Keratinocyte (primary cell): ENCODE data around the gene NECTIN3. TPM values are rescaled to one million over a fixed set of nuclear protein-coding genes. Genes with fewer than 3 reads are reported as not detected.

Experiments
- DNase-seq: peaks from one replicate; pipeline ENCODE4 v3.0.0-alpha.2; 2011; ENCODE audit warnings: low read depth, missing footprints, low spot score
- FAIRE-seq: peaks from 2 replicates; lab custom pipeline; 2011; peaks lifted over from hg19 to GRCh38; lab: Jason Lieb, UNC
- H2AFZ ChIP-seq: 2 replicates; pipeline ENCODE4 v1.6.0; 2012; ENCODE audit warnings: low read length, control low read depth, inconsistent platforms; ENCODE audit not compliant: control insufficient read depth
- H3K27ac ChIP-seq: 2 replicates; pipeline ENCODE4 v1.5.1; 2011; ENCODE audit warnings: low read length; ENCODE audit not compliant: control insufficient read depth, insufficient read depth
- H3K27me3 ChIP-seq: 3 replicates; pipeline ENCODE4 v1.6.0; 2011; ENCODE audit warnings: low read length; ENCODE audit not compliant: control insufficient read depth, insufficient read depth; ENCODE audit errors: extremely low read depth
- H3K36me3 ChIP-seq, 2 experiments: 2 replicates in 1 of 2; 3 replicates in 1 of 2; pipeline ENCODE4 v1.5.1; 2011; ENCODE audit warnings: low read length in 2 of 2, mild to moderate bottlenecking in 1 of 2; ENCODE audit not compliant: control insufficient read depth in 2 of 2, insufficient read depth in 2 of 2; ENCODE audit errors: extremely low read depth in 1 of 2
- H3K4me1 ChIP-seq: 3 replicates; pipeline ENCODE4 v1.5.1; 2011; ENCODE audit warnings: low read length; ENCODE audit not compliant: control insufficient read depth, insufficient read depth; ENCODE audit errors: extremely low read depth
- H3K4me2 ChIP-seq: 3 replicates; pipeline ENCODE4 v1.6.0; 2011; ENCODE audit warnings: low read depth, low read length; ENCODE audit not compliant: control insufficient read depth, insufficient read depth; ENCODE audit errors: extremely low read depth
- H3K4me3 ChIP-seq, 3 experiments: fragments of 200-600 bp in 1 of 3; sonication (generic) in 1 of 3; 2 replicates in 2 of 3; 3 replicates in 1 of 3; pipeline ENCODE4 v1.5.1; 2011 to 2016; ENCODE audit warnings: low read length in 3 of 3, mild to moderate bottlenecking in 3 of 3, control low read depth in 2 of 3, inconsistent platforms in 1 of 3, low read depth in 1 of 3, mixed read lengths in 1 of 3, mixed run types in 1 of 3, moderate library complexity in 1 of 3; ENCODE audit not compliant: control insufficient read depth in 2 of 3, insufficient read depth in 2 of 3; ENCODE audit errors: extremely low read depth in 1 of 3
- H3K79me2 ChIP-seq: 2 replicates; pipeline ENCODE4 v1.6.0; 2012; ENCODE audit warnings: low read length; ENCODE audit not compliant: control insufficient read depth, insufficient read depth
- H3K9ac ChIP-seq: 3 replicates; pipeline ENCODE4 v1.6.0; 2011; ENCODE audit warnings: low read length; ENCODE audit not compliant: control insufficient read depth, insufficient read depth; ENCODE audit errors: extremely low read depth
- H3K9me1 ChIP-seq: 3 replicates; pipeline ENCODE4 v1.6.0; 2011; ENCODE audit warnings: low read length; ENCODE audit not compliant: control insufficient read depth, insufficient read depth; ENCODE audit errors: extremely low read depth
- H3K9me3 ChIP-seq: 2 replicates; pipeline ENCODE4 v1.5.1; 2012; ENCODE audit warnings: low read depth, low read length; ENCODE audit not compliant: control insufficient read depth
- H4K20me1 ChIP-seq: 3 replicates; pipeline ENCODE4 v1.6.0; 2011; ENCODE audit warnings: low read length; ENCODE audit not compliant: control insufficient read depth, insufficient read depth; ENCODE audit errors: extremely low read depth
- CTCF ChIP-seq, 3 experiments: IDR thresholded peaks in 1 of 3; conservative IDR thresholded peaks in 1 of 3; optimal IDR thresholded peaks in 1 of 3; 2 replicates in 2 of 3; 3 replicates in 1 of 3; pipeline versions ENCODE3 to v1.5.1; 2011; ENCODE audit warnings: low read length in 3 of 3, mild to moderate bottlenecking in 3 of 3, moderate library complexity in 2 of 3, control low read depth in 1 of 3, inconsistent platforms in 1 of 3; ENCODE audit not compliant: insufficient read depth in 2 of 3; ENCODE audit errors: extremely low read depth in 1 of 3
- EZH2 ChIP-seq: IDR thresholded peaks from one replicate; pipeline ENCODE4 v1.6.1; 2012; ENCODE audit warnings: inconsistent platforms, mild to moderate bottlenecking, low read length, moderate library complexity
- dilution Hi-C: fragments of 300-500 bp; cut with MboI; formaldehyde crosslinking; loops from one replicate; pipeline ENCODE4 v1.7.0; 2020; ENCODE audit warnings: low sequenced_read_pairs; ENCODE audit not compliant: extremely low pct_ligation_motif_present
- polyA plus RNA-seq, 5 experiments: library from polyadenylated mRNA; depleted of rRNA in 3 of 5; stranded (reverse) in 3 of 5; stranded (forward) in 1 of 5; unstranded in 1 of 5; fragments of >200 nt; gene quantifications; 1 replicate in 1 of 5; 2 replicates in 3 of 5; 3 replicates in 1 of 5; pipeline versions ENCODE4 v1.2.1 to v1.2.3, GENCODE V29; 2011 to 2012; ENCODE audit warnings: missing spikeins in 2 of 5, low read depth in 1 of 5, low replicate concordance in 1 of 5

NECTIN3 gene
- polyA plus RNA-seq, 1 donor (not counting 4 experiments of a cell fraction or from before 2014, with no cell fraction given): 2.1 TPM

GRCh38 chr3:111033470-111034050 is 38.1 kb upstream of the NECTIN3 start:
- no peak for DNase-seq
- Histone ChIP-seq H3K9me1 (no peaks in the 10 kb centered on the region), H3K27me3 (no peaks in the 10 kb centered on the region), H2AFZ (no peak overlapping the region), H3K4me2 (no peak overlapping the region), H3K27ac (no peak overlapping the region), H3K79me2 (no peaks in the 10 kb centered on the region), H3K36me3 (no peaks in the 10 kb centered on the region), H3K4me3 (no peak overlapping the region), H3K9ac (no peak overlapping the region), H3K9me3 (no peaks in the 10 kb centered on the region), H3K4me1 (no peaks in the 10 kb centered on the region), H4K20me1 (no peaks in the 10 kb centered on the region)
- no peak for TF ChIP-seq EZH2
- TF ChIP-seq CTCF (optimal IDR thresholded peaks at IDR 0.05 in 1 of 3, IDR thresholded peaks at IDR 0.05 in 1 of 3, conservative IDR thresholded peaks at IDR 0.05 in 1 of 3; ENCODE audit: extremely low read depth in 1 of 3, insufficient read depth in 2 of 3, low read length in 3 of 3): no peak
- FAIRE-seq: no peak
- dilution Hi-C loops: no loop called here

GRCh38 chr3:111035316-111035715 is 36.3 kb upstream of the NECTIN3 start:
- no peaks in the 10 kb centered on the region for H4K20me1 ChIP-seq
- H3K27me3 ChIP-seq: no peaks in the 10 kb centered on the region
- no peaks in the 10 kb centered on the region for H3K79me2 ChIP-seq
- no peaks in the 10 kb centered on the region for H3K9me3 ChIP-seq
- DNase-seq: no peak
- H3K36me3 ChIP-seq: no peaks in the 10 kb centered on the region
- no peak overlapping the region for H3K4me2 ChIP-seq
- H3K27ac ChIP-seq: no peak overlapping the region
- dilution Hi-C loops: no loop called here
- no peak for FAIRE-seq
- H2AFZ ChIP-seq: no peak overlapping the region
- TF ChIP-seq CTCF (optimal IDR thresholded peaks at IDR 0.05 in 1 of 3, IDR thresholded peaks at IDR 0.05 in 1 of 3, conservative IDR thresholded peaks at IDR 0.05 in 1 of 3; ENCODE audit: extremely low read depth in 1 of 3, insufficient read depth in 2 of 3, low read length in 3 of 3) (no peak), EZH2 (no peak)
- no peak overlapping the region for H3K9ac ChIP-seq
- H3K9me1 ChIP-seq: no peaks in the 10 kb centered on the region
- H3K4me3 ChIP-seq: no peak overlapping the region
- no peaks in the 10 kb centered on the region for H3K4me1 ChIP-seq
